H1 (cell line): ENCODE data around the gene NDFIP2. TPM values are rescaled to one million over a fixed set of nuclear protein-coding genes. Genes with fewer than 3 reads are reported as not detected.

ENCODE experiments used
- CTCF ChIA-PET: fragments of 300-600 bp; sonication (Branson Sonifier 250); formaldehyde crosslinking; loops from one replicate; lab custom pipeline; 2021; ENCODE audit not compliant: partially characterized antibody; lab: Charles Lee
- POLR2A ChIA-PET: fragments of 300-600 bp; sonication (Branson Sonifier 250); formaldehyde crosslinking; loops from one replicate; lab custom pipeline; 2021; ENCODE audit warnings: inconsistent platforms; ENCODE audit not compliant: partially characterized antibody; lab: Charles Lee
- DNase-seq, 2 experiments: peaks; one replicate each; pipeline versions ENCODE4 v3.0.0 to v3.0.0-alpha.2; 2010 to 2022; ENCODE audit warnings: low spot score in 2 of 2, low read depth in 1 of 2, mixed read lengths in 1 of 2
- FAIRE-seq: peaks from 2 replicates; lab custom pipeline; 2011; peaks lifted over from hg19 to GRCh38; lab: Jason Lieb, UNC
- H2AFZ ChIP-seq: 2 replicates; pipeline ENCODE4 v1.8.1; 2012; ENCODE audit warnings: low read length, inconsistent platforms
- H2AK5ac ChIP-seq: 2 replicates; pipeline ENCODE4 v1.6.1; 2013; ENCODE audit warnings: low read depth, low read length
- H2BK120ac ChIP-seq: replicated peaks from 2 replicates; pipeline ENCODE3; 2013; ENCODE audit warnings: low read depth, low read length, inconsistent platforms
- H2BK12ac ChIP-seq: 2 replicates; pipeline ENCODE4 v1.6.1; 2013; ENCODE audit warnings: low read depth, low read length
- H2BK15ac ChIP-seq: 2 replicates; pipeline ENCODE4 v1.6.1; 2013; ENCODE audit warnings: low read length
- H2BK20ac ChIP-seq: 2 replicates; pipeline ENCODE4 v1.6.1; 2013; ENCODE audit warnings: low read length
- H2BK5ac ChIP-seq: 2 replicates; pipeline ENCODE4 v1.6.1; 2013; ENCODE audit warnings: low read depth, low read length
- H3K14ac ChIP-seq: 2 replicates; pipeline ENCODE4 v1.6.1; 2013; ENCODE audit warnings: inconsistent platforms; ENCODE audit not compliant: insufficient read length
- H3K18ac ChIP-seq: 2 replicates; pipeline ENCODE4 v1.6.1; 2013; ENCODE audit warnings: low read length; ENCODE audit errors: extremely low read depth
- H3K23ac ChIP-seq: 2 replicates; pipeline ENCODE4 v1.6.1; 2013; ENCODE audit warnings: inconsistent platforms; ENCODE audit not compliant: insufficient read length
- H3K23me2 ChIP-seq: 2 replicates; pipeline ENCODE4 v1.6.1; 2013; ENCODE audit warnings: low read depth, low read length
- H3K27ac ChIP-seq: 2 replicates; pipeline ENCODE4 v1.6.1; 2011; ENCODE audit warnings: low read depth, low read length, inconsistent platforms
- H3K27me3 ChIP-seq, 4 experiments: replicated peaks in 1 of 4; 1 replicate in 1 of 4; 2 replicates in 3 of 4; pipeline versions ENCODE4 v1.6.1 to v1.8.1; 2011 to 2013; ENCODE audit warnings: low read length in 3 of 4, mild to moderate bottlenecking in 3 of 4, inconsistent platforms in 2 of 4, mixed read lengths in 2 of 4, moderate library complexity in 1 of 4; ENCODE audit not compliant: control insufficient read depth in 3 of 4, insufficient read depth in 3 of 4; ENCODE audit errors: extremely low read depth in 1 of 4
- H3K36me3 ChIP-seq, 4 experiments: 2 replicates each; pipeline versions ENCODE4 v1.6.1 to v1.8.1; 2011 to 2013; ENCODE audit warnings: mild to moderate bottlenecking in 4 of 4, low read length in 3 of 4, moderate library complexity in 2 of 4, control low read depth in 1 of 4, inconsistent platforms in 1 of 4; ENCODE audit not compliant: insufficient read depth in 4 of 4, control insufficient read depth in 2 of 4
- H3K4ac ChIP-seq: replicated peaks from 2 replicates; pipeline ENCODE3; 2013; ENCODE audit warnings: low read length, low read depth, mixed read lengths, inconsistent platforms; ENCODE audit not compliant: insufficient read length
- H3K4me1 ChIP-seq, 4 experiments: replicated peaks in 1 of 4; 1 replicate in 1 of 4; 2 replicates in 3 of 4; pipeline versions ENCODE4 v1.6.1 to v1.8.1; 2011 to 2013; ENCODE audit warnings: low read length in 3 of 4, inconsistent platforms in 2 of 4, mixed read lengths in 1 of 4; ENCODE audit not compliant: insufficient read depth in 4 of 4, control insufficient read depth in 3 of 4
- H3K4me2 ChIP-seq, 2 experiments: 2 replicates each; pipeline versions ENCODE4 v1.6.1 to v1.8.1; 2011 to 2013; ENCODE audit warnings: low read depth in 2 of 2, low read length in 2 of 2, control low read depth in 1 of 2, inconsistent platforms in 1 of 2, mild to moderate bottlenecking in 1 of 2; ENCODE audit not compliant: insufficient read depth in 1 of 2
- H3K4me3 ChIP-seq, 4 experiments: fragments of 200-600, 300-600 bp in 1 of 4; sonication (generic), shearing (Covaris generic), sonication (Bioruptor Twin) in 1 of 4; 2 replicates each; pipeline versions ENCODE4 v1.5.1 to v1.8.1; 2011 to 2016; ENCODE audit warnings: low read length in 4 of 4, low read depth in 3 of 4, control low read depth in 2 of 4, inconsistent platforms in 2 of 4, mild to moderate bottlenecking in 2 of 4, mixed read lengths in 1 of 4, moderate library complexity in 1 of 4; ENCODE audit not compliant: insufficient read depth in 2 of 4; ENCODE audit errors: extremely low read depth in 1 of 4
- H3K56ac ChIP-seq: replicated peaks from 2 replicates; pipeline ENCODE3; 2013; ENCODE audit warnings: low read depth, mild to moderate bottlenecking, mixed read lengths, low read length, inconsistent platforms; ENCODE audit not compliant: insufficient read length
- H3K79me1 ChIP-seq: 2 replicates; pipeline ENCODE4 v1.6.1; 2013; ENCODE audit warnings: low read depth, low read length, control low read depth
- H3K79me2 ChIP-seq, 2 experiments: 2 replicates each; pipeline versions ENCODE4 v1.6.1 to v1.8.1; 2012 to 2013; ENCODE audit warnings: low read length in 2 of 2, mild to moderate bottlenecking in 2 of 2, inconsistent platforms in 1 of 2; ENCODE audit not compliant: insufficient read depth in 2 of 2, control insufficient read depth in 1 of 2
- H3K9ac ChIP-seq, 4 experiments: replicated peaks in 1 of 4; 1 replicate in 1 of 4; 2 replicates in 3 of 4; pipeline versions ENCODE4 v1.6.1 to v1.8.1; 2011 to 2013; ENCODE audit warnings: low read depth in 3 of 4, low read length in 3 of 4, control low read depth in 2 of 4, mild to moderate bottlenecking in 2 of 4, moderate library complexity in 2 of 4, inconsistent platforms in 1 of 4; ENCODE audit errors: extremely low read depth in 1 of 4
- H3K9me3 ChIP-seq, 2 experiments: 2 replicates each; pipeline versions ENCODE4 v1.6.1 to v1.8.1; 2012 to 2013; ENCODE audit warnings: mild to moderate bottlenecking in 2 of 2, moderate library complexity in 2 of 2, control low read depth in 1 of 2, inconsistent platforms in 1 of 2, low read depth in 1 of 2, low read length in 1 of 2, mixed read lengths in 1 of 2; ENCODE audit not compliant: insufficient read depth in 2 of 2
- H4K20me1 ChIP-seq, 2 experiments: replicated peaks in 1 of 2; 2 replicates each; pipeline versions ENCODE3 to v1.8.1; 2011 to 2013; ENCODE audit warnings: inconsistent platforms in 2 of 2, low read length in 2 of 2, mild to moderate bottlenecking in 1 of 2; ENCODE audit not compliant: insufficient read depth in 2 of 2, control insufficient read depth in 1 of 2
- H4K5ac ChIP-seq: 2 replicates; pipeline ENCODE4 v1.6.1; 2013; ENCODE audit warnings: low read length, low read depth, mixed read lengths, inconsistent platforms; ENCODE audit not compliant: insufficient read length
- H4K8ac ChIP-seq: 2 replicates; pipeline ENCODE4 v1.8.0; 2013; ENCODE audit warnings: mild to moderate bottlenecking, moderate library complexity, low read length, inconsistent platforms; ENCODE audit not compliant: insufficient read depth; ENCODE audit errors: extremely low read depth
- H4K91ac ChIP-seq: replicated peaks from 2 replicates; pipeline ENCODE3; 2013; ENCODE audit warnings: low read length, mixed read lengths, inconsistent platforms; ENCODE audit not compliant: insufficient read length
- BACH1 ChIP-seq: IDR thresholded peaks from 2 replicates; pipeline ENCODE4 v1.6.1; 2012; ENCODE audit warnings: low read length, improper control_type of control experiment
- WGBS, 2 experiments: shearing (Covaris generic) in 1 of 2; methylation state at CpG; one replicate each; pipeline versions ENCODE4 v1.1.6 to v1.1.7; 2013 to 2015; ENCODE audit warnings: low lambda C conversion rate in 2 of 2, mixed read lengths in 2 of 2, inconsistent platforms in 1 of 2, low coverage in 1 of 2, missing lambda C conversion rate in 1 of 2; ENCODE audit not compliant: insufficient replicate concordance in 2 of 2, insufficient coverage in 1 of 2, insufficient read length in 1 of 2; ENCODE audit errors: extremely low coverage in 1 of 2, missing lambda C conversion rate in 1 of 2; 5-methylcytosine and 5-hydroxymethylcytosine counted together
- polyA plus RNA-seq, 7 experiments: library from polyadenylated mRNA; depleted of rRNA in 3 of 7; stranded (reverse) in 5 of 7; unstranded in 2 of 7; fragments of >200 nt in 5 of 7; fragments of 200-250 nt in 2 of 7; gene quantifications; 1 replicate in 5 of 7; 2 replicates in 1 of 7; 4 replicates in 1 of 7; pipeline versions ENCODE4 v1.2.1 to v1.2.3, GENCODE V29; 2011 to 2013; ENCODE audit warnings: missing spikeins in 2 of 7, mixed read lengths in 2 of 7
- total RNA-seq: library from RNA; stranded (reverse); fragmentation: NEBNext Ultra II Directional; extraction: Animal tissue kit (Norgen Biotek cat#: 25700); gene quantifications from 2 replicates; pipeline ENCODE4 v1.2.1, GENCODE V29; 2021

NDFIP2 gene
- total and polyA plus RNA-seq, 2 of the 8 experiments (the other 6 are each of a cell fraction or from before 2014, with no cell fraction given), result 11.1 to 32.9 TPM

DNA sequence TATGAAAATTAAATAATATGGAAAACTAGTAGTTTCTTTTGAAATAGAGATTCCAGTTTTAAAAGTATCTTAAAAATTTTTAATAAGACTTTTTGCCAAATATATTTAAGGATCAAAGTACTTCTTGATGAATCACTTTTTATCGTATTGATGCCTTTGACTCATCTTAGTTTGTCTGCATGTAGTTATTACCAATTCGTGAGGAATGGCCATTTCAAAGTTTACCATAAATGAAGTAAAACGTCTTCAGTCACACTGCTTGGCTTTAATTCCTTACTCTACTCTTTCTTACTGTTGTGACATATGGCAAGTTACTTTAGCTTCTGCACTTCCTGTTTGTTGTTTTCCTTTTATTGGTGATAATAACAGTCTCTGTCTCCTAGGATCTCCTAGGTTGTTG lies 38.3 kb downstream of the NDFIP2 start:
- Histone ChIP-seq H4K91ac (no peak overlapping the region), H2BK20ac (no peak overlapping the region), H2BK120ac (no peak overlapping the region), H4K20me1 (no peaks in the 10 kb centered on the region), H3K27ac (no peak overlapping the region), H3K9me3 (no peaks in the 10 kb centered on the region), H3K14ac (no peak overlapping the region), H2AK5ac (no peak overlapping the region), H4K5ac (no peak overlapping the region), H2BK15ac (no peak overlapping the region), H3K18ac (no peak overlapping the region), H2AFZ (no peak overlapping the region), H3K36me3 (peaks cover 0 to 5% (median under 1%) of the 10 kb centered on the region in 4 experiments; a peak in 2 of 8 replicates), H2BK5ac (no peak overlapping the region), H3K4ac (no peak overlapping the region), H3K27me3 (no peaks in the 10 kb centered on the region), H2BK12ac (no peak overlapping the region), H3K9ac (no peak overlapping the region), H3K56ac (no peak overlapping the region), H3K4me3 (no peak overlapping the region), H3K4me2 (no peak overlapping the region), H3K79me2 (peaks cover 0 to 18% of the 10 kb centered on the region in 2 experiments; a peak in 2 of 4 replicates), H4K8ac (no peak overlapping the region), H3K4me1 (no peaks in the 10 kb centered on the region), H3K23ac (no peak overlapping the region), H3K79me1 (no peaks in the 10 kb centered on the region), H3K23me2 (no peaks in the 10 kb centered on the region)
- POLR2A ChIA-PET, result no interaction called here
- WGBS, 2 experiments, result 88% methylated on average over 3 of the region's 3 CpGs; no CpG with 5 or more reads in 1 of the 2 experiments
- DNase-seq, result no peak
- CTCF ChIA-PET, result interaction anchor here (1.7 to 2.3 kb wide), 2 partner anchors 17 to 95 kb away, joined by 5 to 6 read pairs; no protein-coding TSS in a partner anchor
- no peak for FAIRE-seq
- TF ChIP-seq BACH1, result no peak
